CD4-positive, alpha-beta memory T cell (primary cell): Measurements from ENCODE around the gene CT45A9. TPM values are rescaled to one million over a fixed set of nuclear protein-coding genes. Genes with fewer than 3 reads are reported as not detected.
A peak's percentile ranks its signal among the peaks of the same experiment; 100 is the strongest.
"Not testable (repeated sequence)": the region's sequence is repeated elsewhere in the genome, so short reads cannot be mapped to it uniquely, and the experiment has no call there.

Experiments
- CTCF ChIA-PET: fragments of 350-600 bp; sonication (Branson Sonifier 250); formaldehyde crosslinking; loops from one replicate; lab custom pipeline; 2021; ENCODE audit warnings: inconsistent platforms; ENCODE audit not compliant: partially characterized antibody; lab: Charles Lee
- POLR2A ChIA-PET: fragments of 350-600 bp; sonication (Branson Sonifier 250); formaldehyde crosslinking; loops from one replicate; lab custom pipeline; 2021; ENCODE audit not compliant: partially characterized antibody; lab: Charles Lee
- DNase-seq, 5 donors: peaks; one replicate each; pipeline versions ENCODE4 v3.0.0 to v3.0.0-alpha.2; 2020 to 2022; ENCODE audit warnings: mixed read lengths in 1 of 5
- H3K27ac ChIP-seq: one replicate; pipeline ENCODE4 v1.7.0; 2013; ENCODE audit warnings: low read depth, low read length
- H3K27me3 ChIP-seq: 2 replicates; pipeline ENCODE4 v1.7.0; 2013; ENCODE audit warnings: mild to moderate bottlenecking, low read length, moderate library complexity; ENCODE audit not compliant: insufficient read depth
- H3K36me3 ChIP-seq: 2 replicates; pipeline ENCODE4 v1.7.0; 2013; ENCODE audit warnings: mild to moderate bottlenecking, low read length, moderate library complexity; ENCODE audit not compliant: insufficient read depth
- H3K4me1 ChIP-seq: 2 replicates; pipeline ENCODE4 v1.7.0; 2013; ENCODE audit warnings: mild to moderate bottlenecking, low read length, moderate library complexity; ENCODE audit not compliant: insufficient read depth
- H3K4me3 ChIP-seq, 2 donors: one replicate each; pipeline ENCODE4 v1.7.0; 2013; ENCODE audit warnings: low read length in 2 of 2, mild to moderate bottlenecking in 1 of 2
- H3K9me3 ChIP-seq, 2 donors: one replicate each; pipeline ENCODE4 v1.7.0; 2013; ENCODE audit warnings: low read length in 2 of 2, control low read depth in 1 of 2; ENCODE audit not compliant: control insufficient read depth in 1 of 2
- H3K27ac Mint-ChIP-seq, 7 donors: one replicate each; pipeline ENCODE4 v1.8.0; 2020 to 2021; ENCODE audit warnings: mixed read lengths in 7 of 7, mild to moderate bottlenecking in 6 of 7, inconsistent platforms in 3 of 7, moderate library complexity in 3 of 7
- H3K27me3 Mint-ChIP-seq, 2 donors: one replicate each; pipeline ENCODE4 v1.8.0; 2020 to 2021; ENCODE audit warnings: mixed read lengths in 2 of 2
- H3K36me3 Mint-ChIP-seq, 2 donors: one replicate each; pipeline ENCODE4 v1.8.0; 2020 to 2021; ENCODE audit warnings: mixed read lengths in 2 of 2, inconsistent platforms in 1 of 2, mild to moderate bottlenecking in 1 of 2
- H3K4me1 Mint-ChIP-seq, 4 donors: one replicate each; pipeline ENCODE4 v1.8.0; 2020 to 2021; ENCODE audit warnings: mixed read lengths in 4 of 4, mild to moderate bottlenecking in 1 of 4
- H3K4me3 Mint-ChIP-seq, 8 donors: one replicate each; pipeline ENCODE4 v1.8.0; 2020 to 2021; ENCODE audit warnings: mixed read lengths in 8 of 8, mild to moderate bottlenecking in 7 of 8, moderate library complexity in 6 of 8, inconsistent platforms in 3 of 8
- H3K9me3 Mint-ChIP-seq, 8 donors: one replicate each; pipeline ENCODE4 v1.8.0; 2020 to 2021; ENCODE audit warnings: mixed read lengths in 8 of 8, mild to moderate bottlenecking in 5 of 8, inconsistent platforms in 3 of 8, moderate library complexity in 1 of 8
- intact Hi-C: fragments of 100-400 bp; cut with micrococcal nuclease; formaldehyde crosslinking; loops from one replicate; pipeline ENCODE4 v1.15.1; 2023
- polyA plus RNA-seq, 2 donors: library from polyadenylated mRNA; unstranded; fragments of 300-500 nt; fragmentation: Illumina TruSeq; gene quantifications; one replicate each; pipeline ENCODE4 v1.2.3, GENCODE V29; 2021
- total RNA-seq, 2 experiments: library from RNA; stranded (reverse); gene quantifications; one replicate each; pipeline ENCODE4 v1.2.3, GENCODE V29; 2021

The CT45A9 gene
- not detected for total RNA-seq
- not detected for polyA plus RNA-seq

- POLR2A ChIA-PET, H3K27me3 ChIP-seq, H3K9me3 Mint-ChIP-seq, H3K27ac Mint-ChIP-seq, H3K4me1 Mint-ChIP-seq, H3K27ac ChIP-seq, H3K36me3 Mint-ChIP-seq, H3K27me3 Mint-ChIP-seq, H3K4me1 ChIP-seq, CTCF ChIA-PET, H3K9me3 ChIP-seq, H3K36me3 ChIP-seq, H3K4me3 ChIP-seq, H3K4me3 Mint-ChIP-seq, intact Hi-C loops, DNase-seq: not testable (repeated sequence)
Measured at GRCh38 chrX:135871712-135872111, at the start of gene CT45A9. Gene CT45A9, minus strand, starts transcription at chrX:135871812. Its CDS starts 3,751 bp downstream, at chrX:135868061.

- H3K27me3 ChIP-seq, H3K4me3 ChIP-seq, H3K27ac ChIP-seq, H3K36me3 Mint-ChIP-seq, H3K9me3 ChIP-seq, H3K27ac Mint-ChIP-seq, POLR2A ChIA-PET, intact Hi-C loops, H3K27me3 Mint-ChIP-seq, H3K4me3 Mint-ChIP-seq, CTCF ChIA-PET, H3K9me3 Mint-ChIP-seq, DNase-seq, H3K36me3 ChIP-seq, H3K4me1 ChIP-seq, H3K4me1 Mint-ChIP-seq: not testable (repeated sequence)
Measured at GRCh38 chrX:135920516-135920915, 48.9 kb upstream of the CT45A9 start.

GRCh38 chrX:135914404-135914803, 42.8 kb upstream of the CT45A9 start:
- no peaks in the 10 kb centered on the region for H3K36me3 ChIP-seq
- CTCF ChIA-PET: no interaction called here
- H3K4me3 ChIP-seq: no peak overlapping the region
- DNase-seq: no peak
- Mint-ChIP-seq H3K9me3 (no peaks in the 10 kb centered on the region), H3K27ac (no peak overlapping the region), H3K36me3 (no peaks in the 10 kb centered on the region), H3K4me3 (no peak overlapping the region), H3K27me3 (peaks cover 3 to 4% of the 10 kb centered on the region in 2 donors), H3K4me1 (no peaks in the 10 kb centered on the region)
- POLR2A ChIA-PET: no interaction called here
- H3K27ac ChIP-seq: no peak overlapping the region
- H3K27me3 ChIP-seq: no peaks in the 10 kb centered on the region
- H3K4me1 ChIP-seq: no peaks in the 10 kb centered on the region
- no peaks in the 10 kb centered on the region for H3K9me3 ChIP-seq
- intact Hi-C loops: no loop called here

- Histone ChIP-seq H3K4me3 (no peak overlapping the region), H3K27ac (no peak overlapping the region), H3K9me3 (no peaks in the 10 kb centered on the region), H3K27me3 (no peaks in the 10 kb centered on the region), H3K36me3 (no peaks in the 10 kb centered on the region), H3K4me1 (no peaks in the 10 kb centered on the region)
- Mint-ChIP-seq H3K9me3 (no peaks in the 10 kb centered on the region), H3K36me3 (no peaks in the 10 kb centered on the region), H3K27ac (no peak overlapping the region), H3K4me1 (no peaks in the 10 kb centered on the region), H3K27me3 (peaks cover 4 to 8% of the 10 kb centered on the region in 2 donors), H3K4me3 (no peak overlapping the region)
- intact Hi-C loops: no loop called here
- DNase-seq: no peak
- ChIA-PET CTCF (no interaction called here), POLR2A (no interaction called here)
Measured at GRCh38 chrX:135910251-135910650, 38.6 kb upstream of the CT45A9 start.

GRCh38 chrX:135893294-135893817, 21.7 kb upstream of the CT45A9 start, which contains the start of the genes CT45A10 and SAGE1:
Gene CT45A10, minus strand, starts transcription at chrX:135893444. Its CDS starts 8,100 bp downstream, at chrX:135885344.
Gene SAGE1, plus strand, starts transcription at chrX:135893716. Its CDS starts 2,527 bp downstream, at chrX:135896243.
- Histone ChIP-seq H3K36me3 (no peaks in the 10 kb centered on the region), H3K4me3 (no peak within 1 kb of the TSS), H3K27me3 (no peaks in the 10 kb centered on the region), H3K27ac (no peak within 1 kb of the TSS), H3K4me1 (no peaks in the 10 kb centered on the region), H3K9me3 (no peaks in the 10 kb centered on the region)
- Mint-ChIP-seq H3K27me3 (no peaks in the 10 kb centered on the region), H3K4me1 (no peaks in the 10 kb centered on the region), H3K27ac (no peak within 1 kb of the TSS), H3K9me3 (no peaks in the 10 kb centered on the region), H3K36me3 (no peaks in the 10 kb centered on the region), H3K4me3 (no peak within 1 kb of the TSS)
- no peak for DNase-seq
- ChIA-PET CTCF (no interaction called here), POLR2A (no interaction called here)
- intact Hi-C loops: no loop called here

- Mint-ChIP-seq H3K27ac (no peak overlapping the region), H3K4me1 (no peaks in the 10 kb centered on the region), H3K4me3 (no peak overlapping the region), H3K9me3 (no peaks in the 10 kb centered on the region), H3K36me3 (no peaks in the 10 kb centered on the region), H3K27me3 (no peaks in the 10 kb centered on the region)
- Histone ChIP-seq H3K4me1 (no peaks in the 10 kb centered on the region), H3K27ac (no peak overlapping the region), H3K9me3 (no peaks in the 10 kb centered on the region), H3K36me3 (no peaks in the 10 kb centered on the region), H3K27me3 (no peaks in the 10 kb centered on the region), H3K4me3 (no peak overlapping the region)
- no peak for DNase-seq
- ChIA-PET CTCF (no interaction called here), POLR2A (no interaction called here)
- intact Hi-C loops: no loop called here
Measured at GRCh38 chrX:135892781-135893180, 21.2 kb upstream of the CT45A9 start.

GRCh38 chrX:135890087-135890585, 18.5 kb upstream of the CT45A9 start:
- H3K4me1 Mint-ChIP-seq: no peaks in the 10 kb centered on the region
- Histone ChIP-seq H3K36me3 (no peaks in the 10 kb centered on the region), H3K27ac (no peak overlapping the region), H3K27me3 (no peaks in the 10 kb centered on the region), H3K4me1 (no peaks in the 10 kb centered on the region), H3K9me3 (no peaks in the 10 kb centered on the region), H3K4me3 (no peak overlapping the region)
- intact Hi-C loops: no loop called here
- no peak overlapping the region for H3K27ac Mint-ChIP-seq
- no peak overlapping the region for H3K4me3 Mint-ChIP-seq
- CTCF ChIA-PET: no interaction called here
- H3K36me3 Mint-ChIP-seq: no peaks in the 10 kb centered on the region
- DNase-seq: no peak
- POLR2A ChIA-PET: no interaction called here
- H3K9me3 Mint-ChIP-seq: no peaks in the 10 kb centered on the region
- no peaks in the 10 kb centered on the region for H3K27me3 Mint-ChIP-seq

- H3K27me3 ChIP-seq, POLR2A ChIA-PET, H3K9me3 ChIP-seq, H3K9me3 Mint-ChIP-seq, H3K4me3 Mint-ChIP-seq, H3K27ac ChIP-seq, H3K27ac Mint-ChIP-seq, intact Hi-C loops, CTCF ChIA-PET, H3K4me1 ChIP-seq, H3K4me1 Mint-ChIP-seq, H3K36me3 ChIP-seq, H3K4me3 ChIP-seq, H3K36me3 Mint-ChIP-seq, H3K27me3 Mint-ChIP-seq: not testable (repeated sequence)
- DNase-seq: peak in 2 of 5 donors; percentile 4 to 9
Measured at GRCh38 chrX:135888976-135889375, 17.4 kb upstream of the CT45A9 start.
